Measurements from ENCODE around the gene SETX.
"Not testable (repeated sequence)": the region's sequence is repeated elsewhere in the genome, so short reads cannot be mapped to it uniquely, and the experiment has no call there.

The SETX gene, protein sequence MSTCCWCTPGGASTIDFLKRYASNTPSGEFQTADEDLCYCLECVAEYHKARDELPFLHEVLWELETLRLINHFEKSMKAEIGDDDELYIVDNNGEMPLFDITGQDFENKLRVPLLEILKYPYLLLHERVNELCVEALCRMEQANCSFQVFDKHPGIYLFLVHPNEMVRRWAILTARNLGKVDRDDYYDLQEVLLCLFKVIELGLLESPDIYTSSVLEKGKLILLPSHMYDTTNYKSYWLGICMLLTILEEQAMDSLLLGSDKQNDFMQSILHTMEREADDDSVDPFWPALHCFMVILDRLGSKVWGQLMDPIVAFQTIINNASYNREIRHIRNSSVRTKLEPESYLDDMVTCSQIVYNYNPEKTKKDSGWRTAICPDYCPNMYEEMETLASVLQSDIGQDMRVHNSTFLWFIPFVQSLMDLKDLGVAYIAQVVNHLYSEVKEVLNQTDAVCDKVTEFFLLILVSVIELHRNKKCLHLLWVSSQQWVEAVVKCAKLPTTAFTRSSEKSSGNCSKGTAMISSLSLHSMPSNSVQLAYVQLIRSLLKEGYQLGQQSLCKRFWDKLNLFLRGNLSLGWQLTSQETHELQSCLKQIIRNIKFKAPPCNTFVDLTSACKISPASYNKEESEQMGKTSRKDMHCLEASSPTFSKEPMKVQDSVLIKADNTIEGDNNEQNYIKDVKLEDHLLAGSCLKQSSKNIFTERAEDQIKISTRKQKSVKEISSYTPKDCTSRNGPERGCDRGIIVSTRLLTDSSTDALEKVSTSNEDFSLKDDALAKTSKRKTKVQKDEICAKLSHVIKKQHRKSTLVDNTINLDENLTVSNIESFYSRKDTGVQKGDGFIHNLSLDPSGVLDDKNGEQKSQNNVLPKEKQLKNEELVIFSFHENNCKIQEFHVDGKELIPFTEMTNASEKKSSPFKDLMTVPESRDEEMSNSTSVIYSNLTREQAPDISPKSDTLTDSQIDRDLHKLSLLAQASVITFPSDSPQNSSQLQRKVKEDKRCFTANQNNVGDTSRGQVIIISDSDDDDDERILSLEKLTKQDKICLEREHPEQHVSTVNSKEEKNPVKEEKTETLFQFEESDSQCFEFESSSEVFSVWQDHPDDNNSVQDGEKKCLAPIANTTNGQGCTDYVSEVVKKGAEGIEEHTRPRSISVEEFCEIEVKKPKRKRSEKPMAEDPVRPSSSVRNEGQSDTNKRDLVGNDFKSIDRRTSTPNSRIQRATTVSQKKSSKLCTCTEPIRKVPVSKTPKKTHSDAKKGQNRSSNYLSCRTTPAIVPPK (N-terminal part only)

DNA sequence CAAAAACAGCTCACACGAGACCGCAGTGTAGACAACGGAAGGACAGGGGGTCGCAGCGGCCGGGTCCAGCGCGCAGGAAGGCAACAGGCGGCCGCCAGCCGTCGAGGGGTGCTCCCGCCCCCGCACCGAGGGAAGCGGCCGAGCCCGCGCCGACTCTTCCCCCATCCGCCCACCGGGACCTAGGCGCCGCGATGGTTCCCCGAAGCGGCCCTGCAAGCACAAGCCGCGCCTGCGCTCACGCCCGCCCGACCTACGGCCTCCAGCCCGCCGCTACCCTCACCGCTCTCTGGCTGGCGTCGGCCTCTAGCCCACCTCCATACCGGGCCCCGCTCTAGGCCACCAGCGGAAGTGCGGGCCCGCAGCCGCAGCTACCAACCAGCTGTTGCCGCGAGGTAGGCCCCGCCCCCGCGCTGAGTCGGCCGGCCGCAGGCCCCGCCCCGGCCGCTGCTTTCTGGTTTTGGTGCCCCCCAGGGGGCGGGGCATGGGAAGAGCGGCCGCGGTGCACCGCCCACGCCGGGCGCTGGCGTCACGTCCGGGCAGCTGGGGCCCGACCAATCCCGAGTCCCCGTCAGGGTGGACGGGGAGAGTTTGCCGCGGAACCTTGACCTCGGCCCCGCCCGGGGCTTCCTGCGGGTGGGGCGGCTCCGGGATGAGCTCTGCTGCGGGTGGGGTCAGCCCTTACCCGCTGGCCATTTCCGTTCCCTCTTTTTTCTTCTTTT lies at the start of gene SETX:
SETX (minus strand) TSS at position 350 of the 719 bp plus-strand sequence. CDS start 5,558 bp downstream, outside the sequence.
- DNase-seq, result peak; percentile 98

DNA sequence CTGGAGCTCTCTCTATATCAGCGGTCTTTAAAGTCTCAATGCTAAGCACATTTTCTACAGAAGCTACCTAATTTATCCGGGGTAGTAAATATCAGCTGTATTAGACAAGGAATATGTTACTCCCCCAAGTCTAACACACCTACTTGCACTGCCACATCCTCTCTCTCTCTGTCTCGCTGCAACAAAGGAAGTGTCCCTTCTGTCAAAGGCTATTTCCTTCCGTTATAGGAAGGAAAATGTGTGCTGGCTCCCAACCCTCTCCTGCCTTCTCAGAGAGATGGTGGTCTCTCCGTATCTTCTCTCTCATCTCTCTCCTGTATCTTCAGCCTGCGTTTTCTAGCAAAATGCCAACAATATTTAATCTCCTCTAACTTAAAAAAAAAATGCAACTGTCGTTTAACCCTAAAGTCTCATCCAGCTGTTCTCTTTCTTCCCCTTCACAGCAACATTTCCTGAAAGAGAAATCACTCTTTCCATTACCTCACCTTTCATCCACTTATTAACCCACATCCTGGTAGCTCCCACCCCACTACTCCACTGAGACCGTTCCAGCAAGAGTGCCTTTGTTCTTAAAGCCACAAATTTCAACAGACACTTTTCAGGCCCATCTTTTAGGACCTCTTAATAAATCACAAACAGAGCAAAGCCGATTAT lies 49.6 kb upstream of the SETX start:
- DNase-seq, result peak; percentile 62

DNA sequence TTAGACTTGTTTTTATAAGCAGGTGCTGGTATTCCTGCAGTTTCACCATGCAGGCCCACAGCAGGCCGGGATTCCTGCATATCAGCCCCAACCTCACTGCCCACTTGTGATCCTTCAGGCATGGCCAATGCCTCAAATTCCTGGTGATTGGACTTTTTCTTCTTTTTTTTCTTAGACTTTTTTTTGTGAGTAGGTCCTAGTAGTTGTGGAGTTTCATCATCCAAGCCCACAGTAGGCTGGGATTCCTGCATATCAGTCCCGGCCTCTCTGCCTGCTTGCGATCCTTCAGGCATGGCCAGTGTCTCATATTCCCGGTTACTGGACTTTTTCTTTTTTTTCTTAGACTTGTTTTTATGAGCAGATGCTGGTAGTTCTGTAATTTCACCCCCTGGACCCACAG lies 47.0 kb upstream of the SETX start:
- no peak for DNase-seq

DNA sequence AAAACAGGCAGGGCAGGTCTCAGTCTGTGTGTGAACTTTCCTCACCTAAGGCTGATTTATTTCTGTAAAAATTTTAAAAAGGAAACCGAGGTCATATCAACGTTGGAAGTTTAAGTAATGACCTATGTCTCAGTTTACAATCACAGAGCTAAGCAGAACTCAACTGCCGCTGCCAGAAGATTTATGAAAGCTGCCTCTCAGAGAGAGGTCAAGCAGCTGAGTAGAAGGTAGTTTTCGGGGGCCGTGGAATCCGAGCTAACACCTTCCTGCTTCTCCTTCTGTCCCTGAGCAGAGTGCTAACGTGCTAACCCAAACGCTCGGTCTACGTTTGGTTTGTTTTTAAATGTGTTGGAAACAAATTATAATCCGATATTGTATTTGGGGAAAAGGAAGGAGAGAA lies 40.8 kb upstream of the SETX start:
- no peak for DNase-seq

DNA sequence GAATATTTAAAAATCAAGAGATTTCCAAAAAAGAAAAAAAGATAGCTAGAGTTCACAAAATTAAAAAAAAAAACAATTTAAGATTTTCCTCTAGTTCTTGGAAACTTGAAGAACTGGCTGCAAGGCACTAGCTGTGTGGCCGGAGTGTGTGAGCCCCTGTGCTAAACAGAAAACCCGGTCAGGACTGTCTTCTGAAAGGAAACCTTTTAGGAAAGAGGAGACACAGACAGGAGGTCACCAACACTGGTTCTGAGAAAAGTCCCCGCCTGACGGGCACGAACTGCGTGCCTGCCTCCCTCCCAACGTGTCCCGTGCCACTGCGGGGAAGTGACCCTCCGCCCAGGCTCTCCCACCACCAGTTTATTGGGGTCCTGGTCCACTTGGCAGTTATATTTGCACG lies 36.7 kb upstream of the SETX start:
- DNase-seq, result no peak

DNA sequence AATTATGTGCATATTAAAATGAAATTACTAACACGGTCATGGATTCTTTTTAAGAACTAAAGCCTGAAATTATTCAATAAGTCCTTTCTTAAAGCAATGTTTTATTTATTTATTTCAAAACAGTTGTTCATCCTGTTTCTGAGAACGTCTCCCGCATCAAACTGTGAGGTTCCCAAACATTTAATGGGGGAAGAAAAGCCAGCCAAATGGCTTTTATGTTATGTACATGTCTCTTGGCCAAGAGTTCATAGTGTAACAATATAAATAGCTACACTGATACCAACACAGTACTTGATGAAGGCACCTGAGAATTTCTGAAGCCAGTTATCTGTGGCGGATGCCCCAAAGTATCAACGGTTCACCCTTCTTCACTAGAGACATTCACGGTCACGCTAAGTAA lies 36.2 kb upstream of the SETX start:
- DNase-seq, result no peak

DNA sequence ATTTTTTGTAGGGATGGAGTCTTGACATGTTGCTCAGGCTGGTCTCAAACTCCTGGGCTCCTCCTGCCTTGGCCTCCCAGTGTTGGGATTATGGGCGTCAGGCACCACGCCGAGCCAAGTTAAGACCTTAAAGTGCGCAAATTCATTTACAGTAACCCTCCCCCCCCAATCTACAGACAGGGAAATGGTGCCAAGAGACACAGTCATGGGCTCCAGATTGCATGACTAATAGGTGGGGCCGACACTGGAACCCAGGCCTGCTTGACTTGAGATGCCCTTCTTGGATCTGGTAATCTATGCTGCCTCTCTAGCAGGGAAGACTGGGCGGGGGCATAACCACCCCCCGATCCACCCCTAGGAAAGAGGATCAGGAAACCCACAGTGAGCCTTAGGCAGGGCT lies 32.3 kb upstream of the SETX start:
- no peak for DNase-seq

DNA sequence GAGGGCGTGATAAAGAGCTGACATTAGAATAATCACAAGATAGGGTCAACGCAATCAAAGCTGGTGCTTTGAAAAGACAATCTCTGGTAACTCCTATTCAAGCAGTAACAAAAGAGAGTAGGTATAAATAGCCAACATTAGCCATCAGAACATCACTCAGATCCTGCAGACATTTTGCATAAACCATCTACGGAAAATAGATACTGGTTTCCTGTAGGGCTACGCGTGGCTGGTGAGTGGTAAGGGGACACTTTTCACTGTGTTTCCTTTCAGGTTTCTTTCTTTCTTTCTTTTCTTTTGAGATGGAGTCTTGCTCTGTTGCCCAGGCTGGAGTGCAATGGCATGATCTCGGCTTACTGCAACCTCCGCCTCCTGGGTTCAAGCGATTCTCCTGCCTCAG lies 29.6 kb upstream of the SETX start:
- no peak for DNase-seq

DNA sequence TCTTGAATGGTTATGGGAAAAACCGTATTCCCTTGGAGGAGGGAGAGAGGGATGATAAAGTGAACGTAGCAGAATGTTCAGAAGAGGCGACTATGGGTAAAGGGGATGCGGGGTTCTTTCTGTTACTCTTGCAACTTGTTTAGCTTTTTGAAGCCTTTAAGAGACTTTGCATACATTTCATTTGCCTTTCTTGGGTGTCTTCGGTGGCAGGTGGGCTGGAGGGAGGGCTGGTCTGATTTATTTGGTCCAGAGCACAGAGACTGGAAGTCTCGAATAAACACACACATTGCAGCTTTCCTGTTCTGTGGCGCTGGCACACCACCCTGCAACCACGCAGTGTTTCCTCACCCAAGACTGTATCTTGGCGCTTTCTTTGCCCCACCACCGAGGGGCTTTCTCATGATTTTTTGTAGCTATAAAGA lies 28.7 kb upstream of the SETX start:
- no peak for DNase-seq

DNA sequence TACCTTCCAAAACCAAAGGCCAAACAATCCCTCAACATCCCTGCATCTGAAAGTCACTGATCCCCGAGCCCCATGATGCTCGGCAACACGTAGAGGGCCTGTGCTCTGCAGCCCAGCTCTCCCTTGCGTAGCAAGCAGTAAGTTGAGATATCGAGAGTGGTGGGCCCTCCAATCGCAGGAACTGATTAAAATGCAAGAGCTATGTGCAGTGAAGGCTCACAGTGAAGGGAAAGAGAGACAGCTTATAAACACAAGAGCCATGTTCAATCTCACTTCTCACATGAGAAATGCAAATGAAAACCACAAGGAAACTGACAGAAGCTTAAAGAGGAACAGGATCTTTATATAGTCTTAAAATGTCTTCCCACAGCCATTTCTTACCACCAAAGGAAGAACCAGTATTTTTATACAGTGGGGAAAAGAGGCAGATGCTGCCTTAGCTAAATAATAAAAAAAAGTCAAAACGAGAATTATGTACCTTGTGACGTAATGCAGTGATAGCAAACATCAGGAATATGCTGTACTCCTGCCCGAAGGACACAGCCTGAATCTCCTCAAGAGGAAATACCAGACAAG lies 27.3 kb upstream of the SETX start:
- no peak for DNase-seq

DNA sequence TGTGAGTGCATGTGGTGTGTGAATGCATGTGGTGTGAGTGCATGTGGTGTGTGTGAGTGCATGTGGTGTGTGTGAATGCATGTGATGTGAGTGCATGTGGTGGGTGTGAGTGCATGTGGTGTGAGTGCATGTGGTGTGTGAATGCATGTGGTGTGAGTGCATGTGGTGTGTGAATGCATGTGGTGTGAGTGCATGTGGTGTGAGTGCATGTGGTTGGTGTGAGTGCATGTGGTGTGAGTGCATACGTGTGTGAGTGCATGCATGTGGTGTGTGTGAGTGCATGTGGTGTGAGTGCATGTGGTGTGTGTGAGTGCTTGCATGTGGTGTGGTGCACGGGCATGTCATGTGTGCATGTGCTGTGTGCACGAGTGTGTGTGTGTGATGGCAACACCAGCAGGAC lies 23.6 kb upstream of the SETX start:
- not testable (repeated sequence) for DNase-seq

DNA sequence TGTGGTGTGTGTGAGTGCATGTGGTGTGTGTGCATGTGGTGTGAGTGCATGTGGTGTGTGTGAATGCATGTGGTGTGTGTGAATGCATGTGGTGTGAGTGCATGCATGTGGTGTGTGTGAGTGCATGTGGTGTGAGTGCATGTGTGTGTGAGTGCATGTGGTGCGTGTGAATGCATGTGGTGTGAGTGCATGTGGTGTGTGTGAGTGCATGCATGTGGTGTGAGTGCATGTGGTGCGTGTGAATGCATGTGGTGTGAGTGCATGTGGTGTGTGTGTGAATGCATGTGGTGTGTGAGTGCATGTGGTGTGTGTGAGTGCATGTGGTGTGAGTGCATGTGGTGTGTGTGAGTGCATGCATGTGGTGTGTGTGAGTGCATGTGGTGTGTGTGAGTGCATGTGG lies 23.0 kb upstream of the SETX start:
- not testable (repeated sequence) for DNase-seq

DNA sequence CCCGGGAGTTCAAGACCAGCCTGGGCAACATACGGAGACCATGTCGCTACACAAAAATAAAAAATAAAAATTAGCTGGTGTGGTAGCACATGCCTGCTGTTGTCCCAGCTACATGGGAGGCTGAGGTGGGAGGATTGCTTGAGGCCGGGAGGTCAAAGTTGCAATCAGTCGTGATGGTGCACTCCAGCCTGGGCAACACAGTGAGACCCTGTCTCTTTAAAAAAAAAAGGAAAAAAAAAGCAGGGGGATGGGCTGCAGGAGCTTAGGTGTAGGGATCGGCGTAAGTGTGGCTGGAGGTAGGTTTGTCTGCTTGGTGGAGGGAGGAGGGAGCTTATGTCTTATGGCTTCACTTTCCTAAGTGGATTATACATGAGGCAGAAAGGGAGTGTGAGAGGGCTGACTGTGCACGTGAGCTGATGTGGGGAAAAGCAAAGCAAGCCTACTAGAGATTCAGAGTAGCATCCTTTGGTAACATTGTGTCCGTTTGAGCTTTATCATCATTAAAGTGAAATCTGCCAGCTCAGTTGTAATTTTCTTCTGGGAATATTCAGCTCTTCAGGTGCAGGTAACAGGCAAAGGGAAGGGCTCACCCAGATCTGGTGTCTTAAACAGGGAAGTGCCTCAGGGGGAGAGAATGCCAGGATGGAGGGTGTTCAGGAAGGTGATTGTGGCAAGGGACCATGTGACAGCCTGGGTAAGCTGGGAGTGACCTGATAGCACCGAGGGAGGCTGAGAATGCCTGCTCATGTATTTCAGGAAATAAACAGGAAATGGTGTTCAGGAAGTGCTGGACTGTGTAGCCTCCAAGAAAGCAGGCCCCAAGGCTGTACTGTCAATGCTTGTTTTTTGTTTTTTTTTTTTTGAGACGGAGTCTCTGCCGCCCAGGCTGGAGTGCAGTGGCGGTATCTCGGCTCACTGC lies 17.6 kb upstream of the SETX start:
- DNase-seq, result no peak

DNA sequence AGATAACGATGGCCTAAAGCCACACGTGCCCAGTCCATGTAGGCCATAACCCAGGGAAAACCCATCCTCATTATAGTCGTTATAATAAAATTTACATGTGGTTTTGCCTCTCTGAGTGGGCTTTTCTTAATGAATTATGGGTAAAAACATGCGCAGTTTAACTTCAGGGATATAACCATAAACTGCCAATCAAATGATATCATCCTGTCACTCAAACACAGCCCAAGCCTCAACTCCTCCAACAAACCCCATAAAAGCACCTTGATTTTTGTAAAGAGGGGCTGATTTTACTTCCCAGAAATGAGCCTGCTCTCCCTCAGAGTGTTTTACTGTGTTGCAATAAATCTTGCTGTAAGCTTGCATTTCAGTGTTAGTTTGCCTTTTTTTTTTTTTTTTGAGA lies 15.8 kb upstream of the SETX start:
- DNase-seq, result no peak

DNA sequence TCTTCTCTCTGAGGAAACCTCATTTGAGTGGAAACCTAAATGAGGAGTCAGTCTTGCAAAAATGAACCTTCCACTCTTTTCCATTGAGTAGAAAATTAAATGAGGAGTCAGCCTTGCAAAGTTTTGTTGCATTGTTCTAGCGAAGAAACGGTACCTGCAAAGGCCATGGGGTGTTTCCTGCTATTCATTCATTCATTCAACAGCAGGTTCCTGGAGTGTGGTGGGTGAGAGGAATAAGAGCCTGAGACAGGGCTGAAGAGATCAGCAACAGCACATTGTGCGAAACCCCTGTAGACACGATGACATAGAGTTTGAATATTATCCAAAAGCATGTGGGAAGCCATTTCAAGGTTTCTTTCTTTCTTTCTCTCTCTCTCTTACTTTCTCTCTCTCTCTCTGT lies 14.6 kb upstream of the SETX start:
- no peak for DNase-seq

DNA sequence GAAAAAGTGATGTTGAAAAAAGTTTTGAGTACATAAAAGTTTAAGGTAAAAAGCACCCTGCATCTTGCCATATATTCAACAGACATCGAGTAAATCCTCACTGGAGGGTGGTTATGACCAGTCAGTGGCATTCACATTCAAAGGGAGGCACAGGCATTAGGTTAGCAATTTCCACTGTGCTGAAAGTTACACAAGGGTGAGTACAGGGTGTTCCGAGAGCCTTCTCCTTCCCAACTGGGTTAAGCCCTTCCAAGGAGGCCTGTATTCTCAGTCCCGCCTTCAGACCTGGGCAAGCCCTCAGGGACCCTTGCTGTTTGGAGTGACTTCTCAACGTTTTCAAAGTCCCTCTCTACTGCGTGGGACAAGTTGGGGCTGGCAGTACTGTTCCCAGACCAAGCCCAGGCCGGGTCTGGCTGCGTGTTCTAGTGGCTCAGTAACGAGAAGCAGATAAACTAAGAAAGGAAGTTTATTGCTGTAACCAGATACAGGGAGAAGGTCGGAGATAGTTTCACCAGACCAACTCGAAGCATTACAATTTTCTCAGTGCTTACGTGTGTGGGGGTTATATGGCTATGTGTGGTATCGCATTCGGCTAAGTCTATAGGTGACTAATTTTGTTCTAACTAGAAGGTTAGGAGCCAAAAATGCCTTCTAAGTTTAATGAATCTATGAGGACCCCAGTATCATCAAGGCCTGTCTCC lies 13.0 kb upstream of the SETX start:
- DNase-seq, result no peak

DNA sequence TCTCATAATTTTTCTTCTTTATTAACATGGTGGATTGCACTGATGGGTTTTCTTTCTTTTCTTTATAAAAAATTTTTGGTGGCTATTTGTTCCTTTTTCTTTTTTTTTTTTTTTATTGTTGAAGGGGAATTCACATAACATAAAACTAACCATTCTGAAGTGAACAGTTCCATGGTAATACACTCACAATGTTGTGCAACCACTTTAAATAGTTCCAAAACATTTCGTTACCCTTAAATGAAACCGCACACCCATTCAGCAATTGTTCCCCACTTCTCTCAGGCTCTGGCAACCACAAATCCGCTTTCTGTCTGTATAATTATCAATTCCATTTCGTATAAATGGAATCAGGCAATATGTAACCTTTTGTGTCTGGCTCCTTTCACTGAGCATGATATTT lies 11.7 kb upstream of the SETX start:
- no peak for DNase-seq

DNA sequence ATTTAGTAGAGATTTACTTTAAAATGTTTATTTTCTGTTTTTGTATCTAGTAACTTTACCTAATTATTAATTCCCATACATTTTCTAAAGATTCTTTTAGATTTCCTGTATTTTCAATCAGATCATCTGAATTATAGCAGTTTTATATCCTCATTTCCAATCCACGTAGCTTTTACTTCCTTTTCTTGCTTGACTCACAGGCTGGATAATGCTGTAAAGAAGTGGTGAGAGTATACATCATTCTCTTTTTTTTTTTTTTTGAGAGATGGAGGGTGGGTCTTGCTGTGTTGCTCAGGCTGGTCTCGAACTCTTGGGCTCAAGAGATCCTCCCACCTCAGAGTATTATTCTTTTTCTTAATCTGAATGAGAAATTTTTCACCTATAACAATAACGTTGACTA lies 11.2 kb upstream of the SETX start:
- no peak for DNase-seq

DNA sequence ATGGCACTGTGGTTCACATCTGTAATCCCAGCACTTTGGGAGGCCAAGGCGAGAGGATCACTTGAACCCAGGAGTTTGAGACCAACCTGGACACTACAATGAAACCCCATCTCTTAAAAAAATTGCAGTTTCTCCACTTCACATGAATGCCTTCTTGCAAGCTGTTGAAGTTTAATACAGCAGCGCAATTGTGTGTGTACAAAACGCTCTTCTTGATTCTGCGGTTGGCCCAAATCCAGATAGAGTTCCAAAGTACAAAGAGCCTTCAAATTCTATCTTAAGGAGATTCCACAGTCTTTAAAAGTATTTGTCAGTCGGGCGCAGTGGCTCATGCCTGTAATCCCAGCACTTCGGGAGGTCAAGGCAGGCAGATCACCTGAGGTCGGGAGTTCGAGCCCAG lies 9.3 kb upstream of the SETX start:
- no peak for DNase-seq

DNA sequence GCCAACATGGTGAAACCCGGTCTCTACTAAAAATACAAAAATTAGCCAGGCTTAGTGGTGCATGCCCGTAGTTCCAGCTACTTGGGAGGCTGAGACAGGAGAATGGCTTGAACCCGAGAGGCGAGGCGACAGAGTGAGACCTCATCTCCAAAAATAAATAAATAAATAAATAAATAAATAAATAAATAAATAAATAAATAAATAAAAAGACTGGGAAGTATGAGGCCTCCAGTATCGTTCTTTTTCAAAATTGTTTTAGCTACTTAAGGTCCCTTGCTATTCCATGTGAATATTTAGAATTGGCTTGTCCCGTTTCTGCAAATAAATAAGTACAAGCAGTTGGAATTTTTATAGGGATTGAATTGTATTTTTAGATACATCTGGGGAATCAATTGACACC lies 3.0 kb upstream of the SETX start:
- DNase-seq, result no peak
